HG03571 (cell line): ENCODE results near the gene CRISP2.
"Not testable (repeated sequence)": the region's sequence is repeated elsewhere in the genome, so short reads cannot be mapped to it uniquely, and the experiment has no call there.

Experiments
- ATAC-seq: cut with Tn5 transposase; IDR thresholded peaks from one replicate; pipeline ENCODE4 v1.9.1; 2021; ENCODE audit not compliant: unreplicated experiment

CRISP2 gene

GRCh38 chr6:49713346-49713745 lies at the start of gene CRISP2:
CRISP2 (minus strand) TSS chr6:49713543; CDS start chr6:49709196, 4,347 bp downstream.
- ATAC-seq, result no peak

- no peak for ATAC-seq
Measured at GRCh38 chr6:49744259-49744658, 30.9 kb upstream of the CRISP2 start, which contains the start of gene CRISP3. CRISP3 (minus strand) TSS chr6:49744388; CDS start chr6:49744367, 21 bp downstream.

- ATAC-seq, result no peak
Measured at GRCh38 chr6:49743429-49743828, 30.1 kb upstream of the CRISP2 start.

GRCh38 chr6:49739423-49739822 lies 26.1 kb upstream of the CRISP2 start:
- no peak for ATAC-seq

- no peak for ATAC-seq
Measured at GRCh38 chr6:49736017-49736508, 22.7 kb upstream of the CRISP2 start.

GRCh38 chr6:49733680-49734079 lies 20.3 kb upstream of the CRISP2 start:
- no peak for ATAC-seq

GRCh38 chr6:49732781-49733180 lies 19.4 kb upstream of the CRISP2 start:
- no peak for ATAC-seq

GRCh38 chr6:49730251-49730650 lies 16.9 kb upstream of the CRISP2 start:
- ATAC-seq, result no peak

- not testable (repeated sequence) for ATAC-seq
Measured at GRCh38 chr6:49723917-49724316, 10.6 kb upstream of the CRISP2 start.

- no peak for ATAC-seq
Measured at GRCh38 chr6:49721297-49721696, 8.0 kb upstream of the CRISP2 start.

GRCh38 chr6:49720372-49720771 lies 7.0 kb upstream of the CRISP2 start:
- no peak for ATAC-seq

- ATAC-seq, result no peak
Measured at GRCh38 chr6:49698478-49698877, 14.9 kb downstream of the CRISP2 start.

GRCh38 chr6:49693512-49693911 lies 19.8 kb downstream of the CRISP2 start:
- ATAC-seq, result no peak

GRCh38 chr6:49692534-49692933 lies 20.8 kb downstream of the CRISP2 start:
- no peak for ATAC-seq

GRCh38 chr6:49676671-49677281 lies 36.6 kb downstream of the CRISP2 start:
- ATAC-seq, result no peak

GRCh38 chr6:49675816-49676215 lies 37.5 kb downstream of the CRISP2 start:
- no peak for ATAC-seq

- no peak for ATAC-seq
Measured at GRCh38 chr6:49668083-49668511, 45.2 kb downstream of the CRISP2 start.

- no peak for ATAC-seq
Measured at GRCh38 chr6:49666930-49667757, 46.2 kb downstream of the CRISP2 start.

- no peak for ATAC-seq
Measured at GRCh38 chr6:49666480-49666879, 46.9 kb downstream of the CRISP2 start.

GRCh38 chr6:49664817-49665216 lies 48.5 kb downstream of the CRISP2 start:
- no peak for ATAC-seq

GRCh38 chr6:49664054-49664453 lies 49.3 kb downstream of the CRISP2 start:
- ATAC-seq, result not testable (repeated sequence)

GRCh38 chr6:49662892-49663261 lies 50.5 kb downstream of the CRISP2 start:
- ATAC-seq, result no peak
